ENCODE data around the gene LRP3.

- TF ChIP-seq CTCF (conservative IDR thresholded peaks at IDR 0.05 in 1 of 2, IDR thresholded peaks at IDR 0.05 in 1 of 2; ENCODE audit: extremely low read depth in 1 of 2, insufficient read depth in 1 of 2, low read depth in 1 of 2, low read length in 2 of 2) (peak in 1 of 2 donors; percentile 12), EZH2 (IDR thresholded peaks at IDR 0.05; ENCODE audit: borderline replicate concordance, low read length) (no peak)
Measured at GRCh38 chr19:33192010-33192409, 2.1 kb upstream of the LRP3 start.

Measured in mammary epithelial cell (primary cell).